Measurements from ENCODE around the gene MYO1E. TPM values are rescaled to one million over a fixed set of nuclear protein-coding genes. Genes with fewer than 3 reads are reported as not detected.

The MYO1E gene
- total RNA-seq, 1 donor from 2014 or later = 192 TPM

DNA sequence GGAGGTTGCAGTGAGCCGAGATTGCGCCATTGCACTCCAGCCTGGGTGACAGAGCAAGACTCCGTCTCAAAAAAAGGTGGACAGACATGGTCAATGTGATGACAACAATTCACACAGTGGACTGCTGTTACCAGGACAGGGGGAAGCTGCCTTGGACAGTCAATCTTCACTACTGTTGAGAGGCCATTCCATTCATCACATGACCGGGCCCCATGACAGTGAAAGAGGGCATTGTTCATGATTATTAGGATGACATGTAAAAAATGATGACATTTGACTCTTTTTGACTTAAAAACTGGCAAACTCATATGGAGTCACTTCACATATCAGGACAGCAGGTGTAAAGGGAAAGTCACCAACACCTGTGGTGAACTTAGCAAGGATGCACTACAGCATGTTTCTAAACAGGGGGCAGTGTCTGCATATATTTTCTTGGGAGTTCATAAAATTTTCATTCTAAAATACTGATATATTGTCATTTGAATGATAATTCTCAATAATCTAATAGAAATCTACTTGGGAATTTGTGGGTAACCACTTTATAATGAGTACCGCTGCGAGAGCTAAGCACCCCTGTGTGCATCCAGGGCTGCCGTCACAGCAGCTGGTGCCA, 200.3 kb downstream of the MYO1E start:
- no peak for DNase-seq (ENCODE audit: low spot score)
- TF ChIP-seq CTCF (IDR thresholded peaks at IDR 0.05) = peak; percentile 60
- peaks cover 2% of the 10 kb centered on the region for H3K9me3 Mint-ChIP-seq (ENCODE audit: low read depth)
- H3K36me3 Mint-ChIP-seq (ENCODE audit: low read depth) = peaks cover 22% of the 10 kb centered on the region
- no peaks in the 10 kb centered on the region for H3K27me3 Mint-ChIP-seq (ENCODE audit: low read depth)
- H3K4me3 Mint-ChIP-seq (ENCODE audit: unreplicated experiment) = no peak overlapping the region
- peaks cover 42% of the 10 kb centered on the region for H3K4me1 Mint-ChIP-seq (ENCODE audit: low read depth)
- H3K27ac Mint-ChIP-seq (ENCODE audit: unreplicated experiment) = no peak overlapping the region

- H3K27me3 Mint-ChIP-seq (ENCODE audit: low read depth) = no peaks in the 10 kb centered on the region
- no peak for TF ChIP-seq CTCF (IDR thresholded peaks at IDR 0.05)
- peaks cover 22% of the 10 kb centered on the region for H3K36me3 Mint-ChIP-seq (ENCODE audit: low read depth)
- peaks cover 2% of the 10 kb centered on the region for H3K9me3 Mint-ChIP-seq (ENCODE audit: low read depth)
- H3K4me1 Mint-ChIP-seq (ENCODE audit: low read depth) = peaks cover 50% of the 10 kb centered on the region
- no peak overlapping the region for H3K4me3 Mint-ChIP-seq (ENCODE audit: unreplicated experiment)
- no peak for DNase-seq (ENCODE audit: low spot score)
- no peak overlapping the region for H3K27ac Mint-ChIP-seq (ENCODE audit: unreplicated experiment)
These were observed 201.6 kb downstream of the MYO1E start for GRCh38 chr15:59171067-59171397.

- H3K9me3 Mint-ChIP-seq (ENCODE audit: low read depth) = peaks cover 2% of the 10 kb centered on the region
- H3K27ac Mint-ChIP-seq (ENCODE audit: unreplicated experiment) = peak overlapping the region; percentile 96
- no peak for TF ChIP-seq CTCF (IDR thresholded peaks at IDR 0.05)
- H3K36me3 Mint-ChIP-seq (ENCODE audit: low read depth) = peaks cover 22% of the 10 kb centered on the region
- H3K4me1 Mint-ChIP-seq (ENCODE audit: low read depth) = peaks cover 53% of the 10 kb centered on the region
- no peak for DNase-seq (ENCODE audit: low spot score)
- no peak overlapping the region for H3K4me3 Mint-ChIP-seq (ENCODE audit: unreplicated experiment)
- H3K27me3 Mint-ChIP-seq (ENCODE audit: low read depth) = no peaks in the 10 kb centered on the region
These were observed 202.2 kb downstream of the MYO1E start for GRCh38 chr15:59170295-59171066.

DNA sequence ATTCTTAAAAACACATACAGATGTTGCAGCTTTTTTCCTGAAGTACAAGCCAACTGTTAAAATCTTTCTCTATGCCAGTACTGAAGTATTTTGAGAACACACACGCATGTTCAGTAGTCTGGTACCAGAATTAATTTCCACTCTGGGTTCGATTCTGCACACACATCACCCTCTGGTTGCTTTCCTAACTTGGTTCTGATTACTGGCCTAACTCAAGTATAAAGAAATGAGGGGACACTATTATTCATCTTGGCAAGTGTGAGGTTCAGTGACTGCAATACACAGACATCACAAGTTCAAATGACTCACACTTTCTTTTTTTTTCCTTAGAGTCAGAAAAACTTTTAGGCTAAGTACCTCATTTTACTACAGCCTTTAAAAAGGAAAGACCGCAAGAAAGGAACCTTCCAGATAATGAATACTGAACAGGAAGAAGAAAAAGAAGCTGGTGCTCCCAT, 203.4 kb downstream of the MYO1E start:
- peaks cover 46% of the 10 kb centered on the region for H3K4me1 Mint-ChIP-seq (ENCODE audit: low read depth)
- DNase-seq (ENCODE audit: low spot score) = no peak
- no peak for TF ChIP-seq CTCF (IDR thresholded peaks at IDR 0.05)
- peaks cover 22% of the 10 kb centered on the region for H3K36me3 Mint-ChIP-seq (ENCODE audit: low read depth)
- H3K4me3 Mint-ChIP-seq (ENCODE audit: unreplicated experiment) = no peak overlapping the region
- peaks cover 2% of the 10 kb centered on the region for H3K9me3 Mint-ChIP-seq (ENCODE audit: low read depth)
- no peaks in the 10 kb centered on the region for H3K27me3 Mint-ChIP-seq (ENCODE audit: low read depth)
- peak overlapping the region; percentile 96 for H3K27ac Mint-ChIP-seq (ENCODE audit: unreplicated experiment)

- TF ChIP-seq CTCF (IDR thresholded peaks at IDR 0.05) = no peak
- no peak for DNase-seq (ENCODE audit: low spot score)
- H3K4me3 Mint-ChIP-seq (ENCODE audit: unreplicated experiment) = no peak overlapping the region
- no peaks in the 10 kb centered on the region for H3K27me3 Mint-ChIP-seq (ENCODE audit: low read depth)
- H3K27ac Mint-ChIP-seq (ENCODE audit: unreplicated experiment) = peak overlapping the region; percentile 96
- peaks cover 46% of the 10 kb centered on the region for H3K4me1 Mint-ChIP-seq (ENCODE audit: low read depth)
- peaks cover 20% of the 10 kb centered on the region for H3K36me3 Mint-ChIP-seq (ENCODE audit: low read depth)
- H3K9me3 Mint-ChIP-seq (ENCODE audit: low read depth) = no peaks in the 10 kb centered on the region
These were observed 204.1 kb downstream of the MYO1E start for GRCh38 chr15:59168536-59168935.

Measured in chondrocyte (in vitro differentiated cells).